H9 (cell line): ENCODE results near the gene TMOD3. TPM values are rescaled to one million over a fixed set of nuclear protein-coding genes. Genes with fewer than 3 reads are reported as not detected.

Experiments used
- DNase-seq: peaks from one replicate; pipeline ENCODE4 v3.0.0-alpha.2; 2017
- H2AFZ ChIP-seq: one replicate; pipeline ENCODE4 v1.6.1; 2013; ENCODE audit warnings: mild to moderate bottlenecking, low read length, control low read depth, moderate library complexity
- H2AK5ac ChIP-seq: 2 replicates; pipeline ENCODE4 v1.6.1; 2013; ENCODE audit warnings: low read length, control low read depth, mixed read lengths; ENCODE audit not compliant: insufficient read length
- H2BK120ac ChIP-seq: one replicate; pipeline ENCODE4 v1.6.1; 2013; ENCODE audit warnings: low read depth, mild to moderate bottlenecking, low read length, control low read depth, inconsistent platforms; ENCODE audit not compliant: poor library complexity, severe bottlenecking
- H2BK12ac ChIP-seq: 2 replicates; pipeline ENCODE4 v1.6.1; 2013; ENCODE audit warnings: low read length, control low read depth, mixed read lengths, low read depth; ENCODE audit not compliant: insufficient read length
- H2BK15ac ChIP-seq: 2 replicates; pipeline ENCODE4 v1.6.1; 2013; ENCODE audit warnings: low read depth, low read length, control low read depth
- H2BK20ac ChIP-seq: one replicate; pipeline ENCODE4 v1.6.1; 2013; ENCODE audit warnings: low read depth, mild to moderate bottlenecking, low read length, control low read depth, inconsistent platforms; ENCODE audit not compliant: poor library complexity, severe bottlenecking
- H2BK5ac ChIP-seq: 2 replicates; pipeline ENCODE4 v1.6.1; 2013; ENCODE audit warnings: low read length, control low read depth, mixed read lengths; ENCODE audit not compliant: insufficient read length
- H3K14ac ChIP-seq: 2 replicates; pipeline ENCODE4 v1.6.1; 2013; ENCODE audit warnings: low read length, control low read depth; ENCODE audit not compliant: insufficient read depth
- H3K18ac ChIP-seq: 2 replicates; pipeline ENCODE4 v1.6.1; 2013; ENCODE audit warnings: low read depth, mild to moderate bottlenecking, mixed read lengths, low read length, control low read depth; ENCODE audit not compliant: insufficient read length
- H3K23ac ChIP-seq: 2 replicates; pipeline ENCODE4 v1.6.1; 2013; ENCODE audit warnings: low read length, control low read depth, mixed read lengths, low read depth; ENCODE audit not compliant: insufficient read length
- H3K23me2 ChIP-seq: 2 replicates; pipeline ENCODE4 v1.6.1; 2013; ENCODE audit warnings: low read depth, mild to moderate bottlenecking, mixed read lengths, low read length, control low read depth; ENCODE audit not compliant: insufficient read length, poor library complexity, severe bottlenecking
- H3K27ac ChIP-seq: 2 replicates; pipeline ENCODE4 v1.5.1; 2013; ENCODE audit warnings: low read length, control low read depth, mixed read lengths, low read depth; ENCODE audit not compliant: insufficient read length
- H3K27me3 ChIP-seq: 2 replicates; pipeline ENCODE4 v1.6.1; 2013; ENCODE audit warnings: low read length, control low read depth, inconsistent platforms; ENCODE audit not compliant: insufficient read depth
- H3K4ac ChIP-seq: 2 replicates; pipeline ENCODE4 v1.6.1; 2013; ENCODE audit warnings: low read depth, mild to moderate bottlenecking, control low read depth, inconsistent platforms, low read length, moderate library complexity
- H3K4me1 ChIP-seq: 2 replicates; pipeline ENCODE4 v1.6.1; 2013; ENCODE audit warnings: low read length, control low read depth, inconsistent platforms; ENCODE audit not compliant: insufficient read depth
- H3K4me2 ChIP-seq: 2 replicates; pipeline ENCODE4 v1.6.1; 2013; ENCODE audit warnings: low read length, control low read depth, mixed read lengths; ENCODE audit not compliant: insufficient read length, insufficient read depth
- H3K56ac ChIP-seq: 2 replicates; pipeline ENCODE4 v1.6.1; 2013; ENCODE audit warnings: low read depth, mild to moderate bottlenecking, mixed read lengths, low read length, control low read depth; ENCODE audit not compliant: insufficient read length
- H3K79me1 ChIP-seq: 2 replicates; pipeline ENCODE4 v1.6.1; 2013; ENCODE audit warnings: low read depth, mild to moderate bottlenecking, moderate library complexity, low read length, control low read depth, inconsistent platforms; ENCODE audit not compliant: insufficient read depth, poor library complexity, severe bottlenecking
- H3K79me2 ChIP-seq: 2 replicates; pipeline ENCODE4 v1.6.1; 2013; ENCODE audit warnings: low read length, control low read depth, inconsistent platforms; ENCODE audit not compliant: insufficient read depth
- H3K9ac ChIP-seq: 2 replicates; pipeline ENCODE4 v1.6.1; 2013; ENCODE audit warnings: low read length, control low read depth, mixed read lengths; ENCODE audit not compliant: insufficient read length; ENCODE audit errors: extremely low read depth
- H3K9me3 ChIP-seq: one replicate; pipeline ENCODE4 v1.6.1; 2013; ENCODE audit warnings: low read depth, low read length, inconsistent platforms; ENCODE audit not compliant: control insufficient read depth
- H3T11ph ChIP-seq: one replicate; pipeline ENCODE4 v1.6.1; 2013; ENCODE audit warnings: mild to moderate bottlenecking, low read length, control low read depth, inconsistent platforms
- H4K20me1 ChIP-seq: one replicate; pipeline ENCODE4 v1.6.1; 2013; ENCODE audit not compliant: control insufficient read depth, insufficient read length, insufficient read depth
- H4K5ac ChIP-seq: 2 replicates; pipeline ENCODE4 v1.6.1; 2013; ENCODE audit warnings: low read depth, mild to moderate bottlenecking, mixed read lengths, low read length, control low read depth; ENCODE audit not compliant: insufficient read length
- H4K8ac ChIP-seq: replicated peaks from 2 replicates; pipeline ENCODE4 v1.6.1; 2013; ENCODE audit warnings: low read length, control low read depth, mixed read lengths, low read depth; ENCODE audit not compliant: insufficient read length
- H4K91ac ChIP-seq: 2 replicates; pipeline ENCODE4 v1.6.1; 2013; ENCODE audit warnings: low read depth, mild to moderate bottlenecking, moderate library complexity, mixed read lengths, low read length, control low read depth; ENCODE audit not compliant: insufficient read length
- H3K27ac Mint-ChIP-seq, 3 experiments: 2 replicates in 2 of 3; 3 replicates in 1 of 3; pipeline ENCODE4 v1.8.0; 2020 to 2021; ENCODE audit warnings: mixed read lengths in 3 of 3, mild to moderate bottlenecking in 1 of 3, moderate library complexity in 1 of 3
- H3K27me3 Mint-ChIP-seq: 2 replicates; pipeline ENCODE4 v1.8.0; 2021; ENCODE audit warnings: low read depth, mild to moderate bottlenecking, moderate library complexity, mixed read lengths
- H3K36me3 Mint-ChIP-seq, 3 experiments: 2 replicates in 2 of 3; 3 replicates in 1 of 3; pipeline ENCODE4 v1.8.0; 2020 to 2021; ENCODE audit warnings: low read depth in 3 of 3, mixed read lengths in 3 of 3; ENCODE audit not compliant: insufficient read depth in 1 of 3
- H3K4me1 Mint-ChIP-seq, 2 experiments: 2 replicates each; pipeline ENCODE4 v1.8.0; 2020; ENCODE audit warnings: mixed read lengths in 2 of 2
- H3K4me3 Mint-ChIP-seq, 2 experiments: 2 replicates in 1 of 2; 3 replicates in 1 of 2; pipeline ENCODE4 v1.8.0; 2020 to 2021; ENCODE audit warnings: mild to moderate bottlenecking in 2 of 2, mixed read lengths in 2 of 2, moderate library complexity in 1 of 2
- H3K9me3 Mint-ChIP-seq, 2 experiments: 2 replicates in 1 of 2; 3 replicates in 1 of 2; pipeline ENCODE4 v1.8.0; 2020; ENCODE audit warnings: mild to moderate bottlenecking in 2 of 2, mixed read lengths in 2 of 2, moderate library complexity in 1 of 2
- WGBS: extraction: QIAGEN DNeasy Blood & Tissue Kit; methylation state at CpG from one replicate; pipeline ENCODE4 v1.1.7; 2013; ENCODE audit warnings: missing lambda C conversion rate, low lambda C conversion rate, mixed read lengths; ENCODE audit not compliant: insufficient read length; ENCODE audit errors: extremely low coverage; 5-methylcytosine and 5-hydroxymethylcytosine counted together
- total RNA-seq: library from RNA; stranded (reverse); gene quantifications from 2 replicates; pipeline ENCODE4 v1.2.1, GENCODE V29; 2021
- TF ChIP-seq, protein P1 (sequence below): fragments of 200-600 bp; sonication (generic); conservative IDR thresholded peaks from 3 replicates; pipeline ENCODE4 v1.8.0; 2021; ENCODE audit warnings: antibody characterized with exemption, mild to moderate bottlenecking

Gene TMOD3
- total RNA-seq, 1 experiment from 2014 or later: 24.7 TPM

DNA sequence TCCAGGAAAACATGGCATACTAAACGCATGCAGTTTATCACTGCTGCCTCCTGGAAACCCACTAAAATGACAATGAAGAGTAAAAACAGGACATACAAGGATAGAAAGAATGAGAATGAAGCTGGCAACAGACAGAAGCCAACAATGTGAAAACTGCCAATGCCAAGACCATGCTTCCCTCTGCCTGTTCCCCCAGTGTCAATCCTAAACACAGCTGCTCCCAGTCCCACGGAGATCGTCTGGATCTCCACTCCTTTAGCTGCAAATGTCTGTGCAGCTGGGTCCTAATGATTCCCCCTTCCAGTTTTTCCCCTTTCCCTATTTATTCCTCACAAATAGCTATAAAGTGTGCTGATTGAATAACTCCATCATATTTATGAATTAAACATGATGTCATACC lies 126.1 kb downstream of the TMOD3 start:
- H3K4me1 ChIP-seq: no peaks in the 10 kb centered on the region
- H3K4me3 Mint-ChIP-seq: no peak overlapping the region
- no peak overlapping the region for H2BK15ac ChIP-seq
- no peaks in the 10 kb centered on the region for H3K9me3 Mint-ChIP-seq
- peak overlapping the region; percentile 13 for H4K91ac ChIP-seq
- no peak overlapping the region for H3K4me2 ChIP-seq
- H4K8ac ChIP-seq: no peak overlapping the region
- H4K5ac ChIP-seq: no peak overlapping the region
- H3K4ac ChIP-seq: no peak overlapping the region
- no peak overlapping the region for H3K18ac ChIP-seq
- no peak overlapping the region for H2BK120ac ChIP-seq
- H3T11ph ChIP-seq: no peak overlapping the region
- H3K9me3 ChIP-seq: no peaks in the 10 kb centered on the region
- no peak overlapping the region for H3K56ac ChIP-seq
- H3K36me3 Mint-ChIP-seq: peaks cover 40 to 84% (median 79%) of the 10 kb centered on the region in 3 experiments; a peak in 6 of 7 replicates
- H3K9ac ChIP-seq: no peak overlapping the region
- no peak overlapping the region for H3K23ac ChIP-seq
- no peak overlapping the region for H3K27ac ChIP-seq
- TF ChIP-seq, protein P1, sequence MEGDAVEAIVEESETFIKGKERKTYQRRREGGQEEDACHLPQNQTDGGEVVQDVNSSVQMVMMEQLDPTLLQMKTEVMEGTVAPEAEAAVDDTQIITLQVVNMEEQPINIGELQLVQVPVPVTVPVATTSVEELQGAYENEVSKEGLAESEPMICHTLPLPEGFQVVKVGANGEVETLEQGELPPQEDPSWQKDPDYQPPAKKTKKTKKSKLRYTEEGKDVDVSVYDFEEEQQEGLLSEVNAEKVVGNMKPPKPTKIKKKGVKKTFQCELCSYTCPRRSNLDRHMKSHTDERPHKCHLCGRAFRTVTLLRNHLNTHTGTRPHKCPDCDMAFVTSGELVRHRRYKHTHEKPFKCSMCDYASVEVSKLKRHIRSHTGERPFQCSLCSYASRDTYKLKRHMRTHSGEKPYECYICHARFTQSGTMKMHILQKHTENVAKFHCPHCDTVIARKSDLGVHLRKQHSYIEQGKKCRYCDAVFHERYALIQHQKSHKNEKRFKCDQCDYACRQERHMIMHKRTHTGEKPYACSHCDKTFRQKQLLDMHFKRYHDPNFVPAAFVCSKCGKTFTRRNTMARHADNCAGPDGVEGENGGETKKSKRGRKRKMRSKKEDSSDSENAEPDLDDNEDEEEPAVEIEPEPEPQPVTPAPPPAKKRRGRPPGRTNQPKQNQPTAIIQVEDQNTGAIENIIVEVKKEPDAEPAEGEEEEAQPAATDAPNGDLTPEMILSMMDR: no peak
- no peak overlapping the region for H2BK20ac ChIP-seq
- no peaks in the 10 kb centered on the region for H3K23me2 ChIP-seq
- H3K27me3 ChIP-seq: no peaks in the 10 kb centered on the region
- H2BK5ac ChIP-seq: no peak overlapping the region
- no peaks in the 10 kb centered on the region for H3K4me1 Mint-ChIP-seq
- H3K14ac ChIP-seq: no peak overlapping the region
- no peak overlapping the region for H2BK12ac ChIP-seq
- no peaks in the 10 kb centered on the region for H3K79me2 ChIP-seq
- no peak for DNase-seq
- H3K27me3 Mint-ChIP-seq: no peaks in the 10 kb centered on the region
- H3K79me1 ChIP-seq: no peaks in the 10 kb centered on the region
- no peaks in the 10 kb centered on the region for H4K20me1 ChIP-seq
- no peak overlapping the region for H2AFZ ChIP-seq
- H2AK5ac ChIP-seq: no peak overlapping the region
- whole genome bisulfite sequencing: no CpG with 5 or more reads among the region's 3 CpGs
- peak overlapping the region in 1 of 3 experiments; percentile 17; a peak in 1 of 7 replicates for H3K27ac Mint-ChIP-seq

Other genes starting within 250 kb of the TMOD3 start
- gene DMXL2, start 206.9 kb upstream of the TMOD3 start, total RNA-seq: 13.1 and 13.9 TPM in 2 replicates
- gene SCG3, start 148.2 kb upstream of the TMOD3 start, total RNA-seq: 22.7 and 24.0 TPM in 2 replicates
- gene LYSMD2, start 92.0 kb upstream of the TMOD3 start, total RNA-seq: 3.9 and 4.1 TPM in 2 replicates
- 1.8 and 3.0 TPM in 2 replicates for gene TMOD2, start 78.1 kb upstream of the TMOD3 start, total RNA-seq
- gene LEO1, start 142.1 kb downstream of the TMOD3 start, total RNA-seq: 28.4 and 30.3 TPM in 2 replicates
- 88.6 and 94.1 TPM in 2 replicates for gene MAPK6, start 189.6 kb downstream of the TMOD3 start, total RNA-seq